ENCODE results near the gene ZCRB1. TPM values are rescaled to one million over a fixed set of nuclear protein-coding genes. Genes with fewer than 3 reads are reported as not detected.

The ZCRB1 gene
- total RNA-seq, 1 donor from 2014 or later: 43.2 TPM

Small RNAs within 50 kb of the gene (microRNA-seq; reads per million reads assigned to microRNA genes)
- gene MIR7851 (ENCODE audit: unreplicated experiment): 5.0 reads per million, percentile 32 among the genes with 10 or more reads in this experiment

Other genes starting within 250 kb of the ZCRB1 start
- 3.4 TPM for gene GXYLT1, start 181.2 kb downstream of the ZCRB1 start, total RNA-seq (ENCODE audit: unreplicated experiment)
- gene YAF2, start 87.8 kb downstream of the ZCRB1 start, total RNA-seq (ENCODE audit: unreplicated experiment): 52.5 TPM
- gene PPHLN1, start 73 bp upstream of the ZCRB1 start, total RNA-seq (ENCODE audit: unreplicated experiment): 64.4 TPM